GM18499 (cell line): ENCODE data around the gene INKA2.

Experiments
- ATAC-seq: cut with Tn5 transposase; IDR thresholded peaks from one replicate; pipeline ENCODE4 v1.9.1; 2021; ENCODE audit warnings: moderate number of reproducible peaks; ENCODE audit not compliant: insufficient read depth, unreplicated experiment

The INKA2 gene

GRCh38 chr1:111734426-111734825, 4.8 kb downstream of the INKA2 start:
- ATAC-seq, result no peak

GRCh38 chr1:111733992-111734341, 5.2 kb downstream of the INKA2 start:
- ATAC-seq, result no peak

GRCh38 chr1:111733183-111733991, 5.8 kb downstream of the INKA2 start:
- ATAC-seq, result no peak

- ATAC-seq, result no peak
These were observed 6.5 kb downstream of the INKA2 start for GRCh38 chr1:111732718-111733117.

GRCh38 chr1:111731956-111732355, 7.2 kb downstream of the INKA2 start:
- no peak for ATAC-seq

GRCh38 chr1:111730706-111731105, 8.5 kb downstream of the INKA2 start:
- no peak for ATAC-seq

GRCh38 chr1:111729946-111730681, 9.1 kb downstream of the INKA2 start:
- no peak for ATAC-seq

GRCh38 chr1:111729271-111729921, 9.8 kb downstream of the INKA2 start:
- no peak for ATAC-seq

- no peak for ATAC-seq
These were observed 12.1 kb downstream of the INKA2 start for GRCh38 chr1:111727056-111727455.

GRCh38 chr1:111725192-111725591, 14.0 kb downstream of the INKA2 start:
- no peak for ATAC-seq

GRCh38 chr1:111723871-111724270, 15.3 kb downstream of the INKA2 start:
- no peak for ATAC-seq

- no peak for ATAC-seq
These were observed 15.9 kb downstream of the INKA2 start for GRCh38 chr1:111723091-111723806.

- no peak for ATAC-seq
These were observed 18.0 kb downstream of the INKA2 start for GRCh38 chr1:111720977-111721786.

- ATAC-seq, result no peak
These were observed 18.8 kb downstream of the INKA2 start for GRCh38 chr1:111720274-111720976.

- no peak for ATAC-seq
These were observed 19.5 kb downstream of the INKA2 start for GRCh38 chr1:111719674-111720132.

- ATAC-seq, result no peak
These were observed 20.1 kb downstream of the INKA2 start for GRCh38 chr1:111719135-111719534.

GRCh38 chr1:111717450-111717849, 21.7 kb downstream of the INKA2 start:
- ATAC-seq, result no peak

- no peak for ATAC-seq
These were observed 22.9 kb downstream of the INKA2 start for GRCh38 chr1:111716333-111716732.

- ATAC-seq, result no peak
These were observed 29.2 kb downstream of the INKA2 start for GRCh38 chr1:111709986-111710385.
